Glomerular endothelial cell (primary cell): ENCODE results near the gene ANKRD55. TPM values are rescaled to one million over a fixed set of nuclear protein-coding genes. Genes with fewer than 3 reads are reported as not detected.
"Not testable (repeated sequence)": the region's sequence is repeated elsewhere in the genome, so short reads cannot be mapped to it uniquely, and the experiment has no call there.

ENCODE experiments used
- DNase-seq: peaks from one replicate; pipeline ENCODE4 v3.0.0-alpha.2; 2011; ENCODE audit warnings: low read depth, low spot score; ENCODE audit errors: extremely low read depth
- total RNA-seq: library from RNA; depleted of rRNA; stranded (reverse); fragments of >200 nt; gene quantifications from 2 replicates; pipeline ENCODE4 v1.2.3, GENCODE V29; 2015

The ANKRD55 gene
- total RNA-seq, 1 donor from 2014 or later, result 0.47 TPM

DNA sequence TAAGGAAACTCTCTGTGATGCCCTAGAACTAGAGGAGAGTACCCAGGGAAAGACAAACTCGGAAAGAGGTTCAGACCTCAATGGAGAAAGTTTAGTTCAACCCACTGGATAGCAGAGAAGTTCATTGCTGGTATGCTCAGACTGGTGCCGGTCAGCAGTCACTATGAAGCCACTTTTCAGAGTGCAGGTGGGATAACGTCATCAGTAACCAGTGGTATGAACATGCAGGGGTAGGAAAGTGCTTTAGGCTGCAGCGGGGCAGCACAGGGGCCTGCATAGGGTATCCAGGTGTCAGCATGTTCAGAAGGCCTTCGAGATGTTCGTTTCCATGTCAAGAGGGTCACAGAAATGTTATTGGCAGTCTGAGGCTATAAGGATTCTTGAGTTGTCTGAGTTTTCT is 20.8 kb upstream of the ANKRD55 start:
- DNase-seq, result no peak

GRCh38 chr5:56253126-56253525 is 20.0 kb upstream of the ANKRD55 start:
- no peak for DNase-seq

DNA sequence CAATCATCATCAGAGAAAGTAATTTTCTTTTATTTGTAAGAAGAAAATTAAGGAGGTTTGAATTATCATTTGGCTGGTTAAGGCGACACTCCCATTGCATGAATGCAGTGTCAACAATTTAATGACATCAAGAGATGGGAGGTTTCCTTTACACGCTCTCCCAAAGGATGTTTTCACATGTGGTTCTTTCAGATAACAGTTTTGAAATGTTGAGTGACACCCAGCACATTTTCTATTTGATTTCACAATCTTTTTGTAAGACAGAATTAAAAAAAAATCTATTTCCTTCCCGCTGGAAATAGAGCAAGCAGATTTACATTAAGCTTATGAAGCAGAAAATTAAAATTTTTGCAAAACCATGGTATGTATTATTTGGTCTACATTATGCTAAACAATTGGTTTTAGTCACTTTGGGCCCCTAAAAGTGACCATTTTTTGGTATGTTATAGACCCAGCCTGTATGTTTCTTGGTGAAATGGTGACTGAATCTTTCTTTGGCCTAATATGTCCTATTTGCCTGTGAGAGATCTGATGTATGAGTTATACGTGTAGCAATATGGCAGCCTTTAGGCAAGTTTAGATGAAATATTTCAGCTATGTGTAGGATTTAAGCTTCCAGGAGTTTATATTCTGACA is 18.9 kb upstream of the ANKRD55 start:
- no peak for DNase-seq

DNA sequence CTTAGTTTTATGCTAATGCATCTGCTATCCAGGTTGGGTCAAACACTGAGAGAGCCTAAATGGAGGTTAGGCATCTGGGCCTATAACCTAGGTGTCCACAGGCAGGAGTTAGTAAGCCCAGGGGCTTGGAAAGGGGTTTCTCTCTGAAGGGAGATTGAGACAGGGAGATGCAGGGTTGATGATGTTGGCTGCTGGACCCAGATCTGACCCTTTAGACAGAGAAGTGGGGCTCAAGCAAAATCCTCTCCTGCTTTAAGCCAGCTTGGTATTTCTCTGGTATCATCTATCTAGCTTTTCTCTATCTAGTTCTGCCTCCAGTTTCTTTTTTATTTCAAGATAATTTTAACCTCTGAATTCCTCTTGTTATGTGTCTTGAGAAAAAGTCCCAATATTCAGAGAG is 18.3 kb upstream of the ANKRD55 start:
- no peak for DNase-seq

DNA sequence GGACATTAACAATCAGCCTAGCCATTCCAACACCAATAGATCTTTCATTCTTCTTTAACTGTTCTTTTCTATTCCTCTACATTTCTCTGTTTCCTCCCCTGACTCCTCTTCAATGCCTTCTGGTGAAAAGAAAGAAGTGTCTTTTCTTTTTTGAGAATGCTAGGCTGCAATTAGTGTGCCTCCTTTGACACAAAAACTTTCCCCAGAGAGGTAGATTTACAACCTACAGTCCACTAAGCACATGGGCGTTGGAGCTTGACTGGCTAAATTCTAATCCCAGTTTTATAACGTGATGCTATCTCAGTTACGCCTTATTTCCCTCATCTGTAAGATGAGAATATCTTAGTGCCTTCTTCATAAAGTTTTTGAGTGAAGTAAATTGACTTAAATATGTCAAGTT is 16.9 kb upstream of the ANKRD55 start:
- DNase-seq, result no peak

GRCh38 chr5:56249085-56249484 is 16.0 kb upstream of the ANKRD55 start:
- DNase-seq, result not testable (repeated sequence)

DNA sequence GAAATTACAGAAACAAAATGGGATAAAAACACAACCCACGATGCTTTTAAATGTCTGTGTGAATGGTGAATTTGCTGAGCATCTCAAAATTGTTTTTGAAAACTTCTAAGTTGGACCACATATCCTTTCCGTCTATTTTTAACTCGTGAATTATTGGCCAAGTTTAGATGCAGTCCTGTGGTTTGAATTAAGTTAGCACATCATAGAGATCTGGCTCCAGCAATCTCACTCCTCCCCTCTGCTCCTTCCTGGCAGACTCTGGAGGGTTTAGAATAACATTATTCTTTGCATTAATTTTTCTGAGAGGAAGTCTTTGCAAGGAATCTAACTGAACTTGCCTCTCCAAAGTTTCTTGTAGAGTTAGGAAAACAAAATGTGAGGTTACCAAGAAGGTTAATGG is 14.5 kb upstream of the ANKRD55 start:
- DNase-seq, result no peak

DNA sequence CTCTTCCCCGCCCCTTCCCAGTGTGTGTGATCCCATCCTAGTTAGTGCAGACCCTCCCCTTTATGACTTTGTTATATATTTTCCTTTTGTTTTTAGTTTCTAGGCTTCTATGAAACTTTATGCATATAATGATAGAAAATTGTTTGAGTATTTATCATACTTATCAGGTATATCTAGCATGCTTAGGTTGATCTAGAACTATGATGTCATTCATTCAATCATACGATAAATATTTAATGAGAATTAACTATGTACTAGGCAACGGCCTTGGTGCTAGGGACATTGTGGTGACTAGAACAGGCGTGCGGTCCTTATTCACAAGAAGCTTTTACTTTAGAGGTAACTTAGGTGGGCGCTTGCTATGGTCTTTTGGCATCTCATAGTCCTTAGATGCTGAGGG is 13.6 kb upstream of the ANKRD55 start:
- DNase-seq, result no peak

DNA sequence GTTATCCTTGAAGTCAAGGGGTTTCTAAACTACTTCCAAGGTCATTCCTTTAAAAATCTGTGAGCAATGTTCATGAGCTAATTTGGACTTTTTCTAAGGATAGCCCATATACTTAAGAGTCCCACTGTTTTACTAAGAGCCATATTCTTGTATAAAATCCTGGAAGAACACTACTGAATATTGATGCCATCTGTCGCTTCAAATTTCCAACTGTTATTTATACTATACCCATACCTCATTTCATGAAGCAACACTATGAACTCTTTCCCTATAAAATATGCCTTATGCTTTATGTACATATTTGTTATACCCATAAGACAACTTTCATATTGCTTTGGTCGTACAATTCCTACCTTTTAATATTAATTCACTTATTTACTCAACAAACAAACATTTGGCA is 12.4 kb upstream of the ANKRD55 start:
- no peak for DNase-seq

GRCh38 chr5:56244627-56245026 is 11.5 kb upstream of the ANKRD55 start:
- DNase-seq, result no peak

- DNase-seq, result not testable (repeated sequence)
Observed at GRCh38 chr5:56242271-56242670, 9.1 kb upstream of the ANKRD55 start.

DNA sequence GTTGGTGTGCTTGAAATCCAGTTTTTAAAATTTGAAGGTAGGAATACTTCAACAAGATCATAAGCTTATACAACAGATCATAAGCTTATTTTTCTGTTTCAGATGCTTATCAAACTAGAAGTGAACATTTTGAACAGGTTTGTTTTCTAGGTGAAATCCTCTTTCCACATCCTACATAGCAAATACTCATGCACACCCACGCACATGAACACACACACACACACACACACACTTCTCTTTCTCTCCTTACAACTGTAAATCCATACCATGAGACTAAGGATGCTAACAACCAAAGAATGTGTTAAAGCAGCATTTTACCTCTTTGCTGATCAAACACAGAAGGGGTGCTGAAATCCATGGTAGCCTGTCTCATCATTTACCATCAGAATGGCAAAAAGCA is 592 bp downstream of the ANKRD55 start:
- DNase-seq, result no peak

- DNase-seq, result no peak
Observed at GRCh38 chr5:56230576-56230975, 2.6 kb downstream of the ANKRD55 start.

GRCh38 chr5:56229111-56229510 is 4.0 kb downstream of the ANKRD55 start:
- no peak for DNase-seq

DNA sequence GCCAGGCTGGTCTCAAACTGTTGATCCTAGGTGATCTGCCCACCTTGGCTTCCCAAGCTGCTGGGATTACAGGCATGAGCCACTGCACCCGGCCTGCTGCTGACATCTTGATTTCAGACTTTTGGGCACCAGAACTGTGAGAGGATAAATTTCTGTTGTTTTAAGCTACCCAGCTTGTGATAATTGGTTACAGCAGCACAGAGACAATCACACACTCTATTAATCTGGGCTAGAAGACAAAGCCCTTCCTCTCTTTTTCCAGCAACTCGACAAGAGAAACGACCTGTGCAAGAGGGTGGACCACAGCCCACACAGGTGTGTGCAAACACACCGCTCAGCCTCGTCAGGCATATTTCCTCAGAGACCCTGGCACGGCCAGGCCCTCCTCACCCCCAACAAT is 4.5 kb downstream of the ANKRD55 start:
- no peak for DNase-seq

DNA sequence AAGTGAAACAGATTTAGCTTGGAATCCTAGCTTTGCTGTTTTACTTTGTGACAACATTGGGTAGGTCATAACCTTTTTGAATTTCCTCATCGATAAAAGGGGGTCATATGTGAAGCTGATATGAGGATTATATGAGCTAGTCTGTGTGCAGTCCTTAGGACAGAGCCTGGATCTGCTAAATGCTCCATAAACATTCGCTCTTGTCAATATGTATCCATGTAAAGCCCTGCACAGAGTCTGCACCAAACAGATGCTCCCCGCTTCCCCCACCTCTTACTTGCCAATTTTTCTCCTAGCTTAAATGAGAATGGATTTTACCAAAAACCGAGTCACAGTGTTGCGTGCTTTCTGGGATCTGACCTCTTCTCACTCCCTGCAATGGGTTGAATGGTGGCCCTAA is 5.4 kb downstream of the ANKRD55 start:
- no peak for DNase-seq

DNA sequence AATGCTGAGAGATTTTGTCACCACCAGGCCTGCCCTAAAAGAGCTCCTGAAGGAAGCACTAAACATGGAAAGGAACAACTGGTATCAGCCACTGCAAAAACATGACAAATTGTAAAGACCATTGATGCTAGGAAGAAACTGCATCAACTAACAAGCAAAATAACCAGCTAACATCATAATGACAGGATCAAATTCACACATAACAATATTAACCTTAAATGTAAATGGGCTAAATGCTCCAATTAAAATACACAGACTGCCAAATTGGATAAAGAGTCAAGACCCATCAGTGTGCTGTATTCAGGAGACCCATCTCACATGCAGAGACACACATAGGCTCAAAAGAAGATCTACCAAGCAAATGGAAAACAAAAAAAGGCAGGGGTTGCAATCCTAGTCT is 9.8 kb downstream of the ANKRD55 start:
- not testable (repeated sequence) for DNase-seq

DNA sequence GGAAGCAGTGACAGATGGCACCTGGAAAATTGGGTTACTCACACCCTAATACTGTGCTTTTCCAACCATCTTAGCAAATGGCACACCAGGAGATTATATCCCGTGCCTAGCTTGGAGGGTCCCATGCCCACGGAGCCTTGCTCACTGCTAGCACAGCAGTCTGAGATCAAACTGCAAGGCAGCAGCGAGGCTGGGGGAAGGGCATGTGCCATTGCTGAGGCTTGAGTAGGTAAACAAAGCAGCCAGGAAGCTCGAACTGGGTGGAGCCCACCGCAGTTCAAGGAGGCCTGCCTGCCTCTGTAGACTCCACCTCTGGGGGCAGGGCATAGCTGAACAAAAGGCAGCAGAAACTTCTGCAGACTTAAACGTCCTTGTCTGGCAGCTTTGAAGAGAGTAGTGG is 11.5 kb downstream of the ANKRD55 start:
- not testable (repeated sequence) for DNase-seq

- no peak for DNase-seq
Observed at GRCh38 chr5:56215019-56215830, 17.9 kb downstream of the ANKRD55 start.

DNA sequence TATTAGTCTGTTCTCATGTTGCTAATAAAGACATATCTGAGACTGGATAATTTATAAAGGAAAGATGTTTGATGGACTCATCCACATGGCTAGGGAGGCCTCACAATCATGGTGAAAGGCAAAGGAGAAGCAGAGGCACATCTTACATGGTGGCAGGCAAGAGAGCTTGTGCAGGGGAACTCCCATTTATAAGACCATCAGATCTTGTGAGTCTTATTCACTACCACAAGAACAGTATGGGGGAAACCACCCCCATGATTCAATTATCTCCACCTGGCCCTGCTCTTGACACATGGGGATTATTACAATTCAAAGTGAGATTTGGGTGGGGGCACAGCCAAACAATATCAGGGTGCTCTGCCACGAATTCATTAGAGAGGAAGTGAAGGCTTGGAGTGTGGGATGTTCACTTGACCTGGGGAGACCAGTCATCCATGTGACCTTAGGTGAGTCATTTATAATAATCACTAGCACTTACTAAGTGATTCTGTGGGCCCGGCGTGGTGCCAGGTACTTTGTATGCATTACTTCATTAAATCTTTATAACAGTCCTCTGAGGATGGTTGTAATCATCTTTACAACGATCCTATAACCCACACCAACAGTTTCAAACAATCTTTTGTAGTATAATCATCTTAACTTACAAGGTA is 19.1 kb downstream of the ANKRD55 start:
- DNase-seq, result not testable (repeated sequence)

DNA sequence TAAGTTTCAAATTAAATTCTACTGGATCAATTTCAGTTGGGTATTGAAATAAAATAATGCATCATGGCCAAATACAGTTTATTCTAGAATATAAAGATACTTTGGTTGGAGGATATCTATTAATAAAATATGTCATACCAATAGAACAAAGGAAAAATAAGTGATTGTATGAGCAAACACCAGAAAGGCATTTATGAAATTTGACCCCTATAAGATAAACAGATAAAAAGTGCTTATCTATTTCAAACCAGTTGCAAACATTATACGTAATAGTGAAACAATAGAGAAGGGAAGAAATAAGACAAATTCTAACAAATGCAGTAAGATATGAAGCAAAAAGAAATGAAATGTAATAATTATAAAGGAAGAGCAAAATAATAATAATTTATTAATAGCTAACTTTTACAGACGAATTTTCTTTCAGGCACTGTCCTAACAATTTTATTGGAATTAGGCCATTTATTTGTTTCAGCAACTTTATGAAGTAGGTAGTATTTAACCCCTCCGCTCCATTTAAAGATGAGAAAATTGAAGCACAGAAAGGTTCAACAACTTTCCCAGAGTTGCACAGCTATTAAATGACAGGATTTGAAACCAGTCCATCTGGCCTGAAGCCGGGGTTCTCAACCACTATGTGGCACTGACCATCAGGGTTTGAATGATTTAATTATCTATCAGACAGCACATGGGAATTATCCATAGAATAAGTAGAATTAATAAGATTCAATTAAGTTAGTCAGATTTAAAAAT is 20.8 kb downstream of the ANKRD55 start:
- DNase-seq, result no peak
